Caco-2 (cell line): ENCODE data around the gene SLC45A2. TPM values are rescaled to one million over a fixed set of nuclear protein-coding genes. Genes with fewer than 3 reads are reported as not detected.

ENCODE experiments used
- BruUV-seq: library from RNA; stranded (reverse); fragments of 400-500 nt; replicated peaks from 2 replicates; lab custom pipeline; 2021; lab: Mats Ljungman, UMichigan
- CTCF ChIA-PET: fragments of 300-600 bp; sonication (Branson Sonifier 250); formaldehyde crosslinking; loops from one replicate; lab custom pipeline; 2022; ENCODE audit warnings: antibody characterized with exemption; lab: Charles Lee
- POLR2A ChIA-PET: fragments of 300-600 bp; sonication (Branson Sonifier 250); formaldehyde crosslinking; loops from one replicate; lab custom pipeline; 2022; ENCODE audit warnings: antibody characterized with exemption; lab: Charles Lee
- DNase-seq, 2 experiments: peaks; one replicate each; pipeline versions ENCODE4 v3.0.0 to v3.0.0-alpha.2; 2020 to 2022
- H3K27me3 ChIP-seq: replicated peaks from 2 replicates; pipeline ENCODE4 v1.6.0; 2011; ENCODE audit warnings: low read length; ENCODE audit not compliant: control insufficient read depth, insufficient read depth
- H3K36me3 ChIP-seq: 2 replicates; pipeline ENCODE4 v1.5.1; 2011; ENCODE audit warnings: low read length; ENCODE audit not compliant: control insufficient read depth, insufficient read depth
- H3K4me1 ChIP-seq: fragments of 250-450 bp; sonication (Bioruptor Pico); 2 replicates; pipeline ENCODE4 v1.5.1; 2020; ENCODE audit warnings: mild to moderate bottlenecking
- H3K4me3 ChIP-seq: 2 replicates; pipeline ENCODE4 v1.5.1; 2011; ENCODE audit warnings: low read depth, mild to moderate bottlenecking, control low read depth, low read length
- H3K9me3 ChIP-seq: fragments of 250-450 bp; sonication (Bioruptor Pico); 2 replicates; pipeline ENCODE4 v1.5.1; 2020; ENCODE audit warnings: mild to moderate bottlenecking, moderate library complexity
- H3K27ac Mint-ChIP-seq: one replicate; pipeline ENCODE4 v1.8.0; 2022; ENCODE audit warnings: mixed read lengths; ENCODE audit not compliant: unreplicated experiment
- H3K27me3 Mint-ChIP-seq: one replicate; pipeline ENCODE4 v1.8.0; 2022; ENCODE audit warnings: mixed read lengths; ENCODE audit not compliant: insufficient read depth, unreplicated experiment
- H3K36me3 Mint-ChIP-seq: one replicate; pipeline ENCODE4 v1.8.0; 2022; ENCODE audit warnings: mild to moderate bottlenecking, mixed read lengths; ENCODE audit not compliant: insufficient read depth, unreplicated experiment
- H3K4me1 Mint-ChIP-seq: one replicate; pipeline ENCODE4 v1.8.0; 2022; ENCODE audit warnings: low read depth, mixed read lengths; ENCODE audit not compliant: unreplicated experiment
- H3K4me3 Mint-ChIP-seq: one replicate; pipeline ENCODE4 v1.8.0; 2022; ENCODE audit warnings: mild to moderate bottlenecking, moderate library complexity, mixed read lengths; ENCODE audit not compliant: unreplicated experiment
- H3K9me3 Mint-ChIP-seq: one replicate; pipeline ENCODE4 v1.8.0; 2022; ENCODE audit warnings: mixed read lengths; ENCODE audit not compliant: unreplicated experiment
- intact Hi-C: fragments of 100-400 bp; cut with micrococcal nuclease; formaldehyde crosslinking; loops from one replicate; pipeline ENCODE4 v1.10.0; 2022; ENCODE audit not compliant: unreplicated experiment
- total RNA-seq: library from RNA; stranded (reverse); gene quantifications from 2 replicates; pipeline ENCODE4 v1.2.3, GENCODE V29; 2022
- TF ChIP-seq, protein P1 (sequence below), 2 experiments: fragments of 200-600 bp in 1 of 2; IDR thresholded peaks; 1 replicate in 1 of 2; 2 replicates in 1 of 2; pipeline versions ENCODE4 v1.5.1 to v1.8.0; 2011 to 2022; ENCODE audit warnings: antibody characterized with exemption in 1 of 2, control low read depth in 1 of 2, inconsistent platforms in 1 of 2, low read depth in 1 of 2, low read length in 1 of 2, mild to moderate bottlenecking in 1 of 2, moderate library complexity in 1 of 2; ENCODE audit not compliant: insufficient read depth in 1 of 2, severe bottlenecking in 1 of 2, unreplicated experiment in 1 of 2

SLC45A2 gene
- total RNA-seq, 1 experiment from 2014 or later, result 0.91 TPM

DNA sequence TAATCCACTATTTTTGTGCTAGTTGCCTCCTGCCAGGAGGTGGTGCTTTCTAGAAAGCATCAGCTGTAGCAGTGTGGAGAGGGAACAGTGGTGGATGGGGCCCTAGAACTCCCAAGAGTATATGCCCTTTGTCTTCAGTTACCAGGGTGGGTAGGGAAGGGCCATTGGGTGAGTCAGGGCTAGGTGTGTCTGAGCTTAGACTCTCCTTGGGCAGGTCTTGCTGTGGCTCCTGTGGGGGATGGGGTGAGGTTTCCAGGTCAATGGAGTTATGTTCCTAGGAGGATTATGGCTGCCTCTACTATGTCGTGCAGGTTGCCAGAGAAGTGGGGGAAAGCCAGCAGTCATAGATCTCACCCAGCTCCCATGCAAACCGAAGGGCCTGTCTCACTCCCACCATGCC, 81.4 kb downstream of the SLC45A2 start:
- peaks cover 39% of the 10 kb centered on the region for H3K9me3 Mint-ChIP-seq
- TF ChIP-seq, protein P1, sequence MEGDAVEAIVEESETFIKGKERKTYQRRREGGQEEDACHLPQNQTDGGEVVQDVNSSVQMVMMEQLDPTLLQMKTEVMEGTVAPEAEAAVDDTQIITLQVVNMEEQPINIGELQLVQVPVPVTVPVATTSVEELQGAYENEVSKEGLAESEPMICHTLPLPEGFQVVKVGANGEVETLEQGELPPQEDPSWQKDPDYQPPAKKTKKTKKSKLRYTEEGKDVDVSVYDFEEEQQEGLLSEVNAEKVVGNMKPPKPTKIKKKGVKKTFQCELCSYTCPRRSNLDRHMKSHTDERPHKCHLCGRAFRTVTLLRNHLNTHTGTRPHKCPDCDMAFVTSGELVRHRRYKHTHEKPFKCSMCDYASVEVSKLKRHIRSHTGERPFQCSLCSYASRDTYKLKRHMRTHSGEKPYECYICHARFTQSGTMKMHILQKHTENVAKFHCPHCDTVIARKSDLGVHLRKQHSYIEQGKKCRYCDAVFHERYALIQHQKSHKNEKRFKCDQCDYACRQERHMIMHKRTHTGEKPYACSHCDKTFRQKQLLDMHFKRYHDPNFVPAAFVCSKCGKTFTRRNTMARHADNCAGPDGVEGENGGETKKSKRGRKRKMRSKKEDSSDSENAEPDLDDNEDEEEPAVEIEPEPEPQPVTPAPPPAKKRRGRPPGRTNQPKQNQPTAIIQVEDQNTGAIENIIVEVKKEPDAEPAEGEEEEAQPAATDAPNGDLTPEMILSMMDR (IDR thresholded peaks at IDR 0.05; ENCODE audit: insufficient read depth in 1 of 2, low read depth in 1 of 2, low read length in 1 of 2, severe bottlenecking in 1 of 2, unreplicated experiment in 1 of 2), result no peak
- no peaks in the 10 kb centered on the region for H3K36me3 ChIP-seq
- no peak overlapping the region for H3K27ac Mint-ChIP-seq
- no peaks in the 10 kb centered on the region for H3K27me3 ChIP-seq
- no peak overlapping the region for H3K4me3 Mint-ChIP-seq
- DNase-seq, result no peak
- H3K4me3 ChIP-seq, result no peak overlapping the region
- intact Hi-C loops, result no loop called here
- no peaks in the 10 kb centered on the region for H3K4me1 ChIP-seq
- no peaks in the 10 kb centered on the region for H3K4me1 Mint-ChIP-seq
- CTCF ChIA-PET, result no interaction called here
- peaks cover 24% of the 10 kb centered on the region; the same call in 1 of the 2 replicates for H3K9me3 ChIP-seq
- no TSS peak for BruUV-seq
- H3K36me3 Mint-ChIP-seq, result no peaks in the 10 kb centered on the region
- POLR2A ChIA-PET, result no interaction called here
- peaks cover 3% of the 10 kb centered on the region for H3K27me3 Mint-ChIP-seq

DNA sequence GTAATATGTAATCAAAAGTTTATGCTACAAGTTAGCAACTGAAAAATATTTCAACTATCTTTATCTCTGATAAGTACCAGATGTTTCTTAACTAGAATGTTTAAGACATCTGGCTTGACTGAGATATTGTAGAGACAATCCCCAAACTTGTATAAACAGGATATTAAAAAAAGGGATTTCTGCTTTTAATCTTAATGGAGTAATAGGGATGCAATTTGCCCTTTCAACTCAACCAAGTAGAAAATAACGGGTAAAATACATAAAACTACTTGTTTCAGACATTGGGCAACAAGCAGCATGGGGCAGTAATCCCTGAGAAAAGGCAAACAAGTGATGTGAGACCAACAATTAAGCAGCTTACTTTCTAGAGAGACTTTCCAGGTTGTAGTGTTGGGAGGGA, 83.3 kb downstream of the SLC45A2 start:
- CTCF ChIA-PET, result interaction anchor here (1.0 kb wide), 1 partner anchor 465 kb away, joined by 3 read pairs; no protein-coding TSS in a partner anchor
- no peaks in the 10 kb centered on the region for H3K36me3 ChIP-seq
- intact Hi-C loops, result no loop called here
- H3K9me3 ChIP-seq, result 0 out of 2 replicates have a peak, but pooled peaks cover 13% of the 10 kb centered on the region
- H3K36me3 Mint-ChIP-seq, result no peaks in the 10 kb centered on the region
- peaks cover 9% of the 10 kb centered on the region for H3K27me3 Mint-ChIP-seq
- no peaks in the 10 kb centered on the region for H3K27me3 ChIP-seq
- H3K27ac Mint-ChIP-seq, result no peak overlapping the region
- BruUV-seq, result no TSS peak
- no peak for DNase-seq
- POLR2A ChIA-PET, result no interaction called here
- no peaks in the 10 kb centered on the region for H3K4me1 Mint-ChIP-seq
- peaks cover 20% of the 10 kb centered on the region for H3K9me3 Mint-ChIP-seq
- H3K4me3 Mint-ChIP-seq, result no peak overlapping the region
- no peaks in the 10 kb centered on the region for H3K4me1 ChIP-seq
- TF ChIP-seq, protein P1 (IDR thresholded peaks at IDR 0.05; ENCODE audit: insufficient read depth in 1 of 2, low read depth in 1 of 2, low read length in 1 of 2, severe bottlenecking in 1 of 2, unreplicated experiment in 1 of 2), result no peak
- H3K4me3 ChIP-seq, result no peak overlapping the region

Other genes starting within 250 kb of the SLC45A2 start
- gene ADAMTS12, start 92.7 kb downstream of the SLC45A2 start, total RNA-seq, result 0.35 TPM in 1 of 2 replicates, not detected in the other
- gene RXFP3, start 48.3 kb downstream of the SLC45A2 start, total RNA-seq, result not detected in 2 replicates
- 196 and 204 TPM in 2 replicates for gene AMACR, start 23.4 kb upstream of the SLC45A2 start, total RNA-seq
- 2.5 and 4.4 TPM in 2 replicates for gene C1QTNF3, start 58.5 kb upstream of the SLC45A2 start, total RNA-seq